WI38 (cell line): ENCODE results near the gene C2CD4A.

Experiments used
- H3K4me3 ChIP-seq: 2 replicates; pipeline ENCODE4 v1.5.1; 2011; ENCODE audit warnings: low read depth, mild to moderate bottlenecking, control low read depth, low read length
- TF ChIP-seq, protein P1 (sequence below): IDR thresholded peaks from 2 replicates; pipeline ENCODE4 v1.5.1; 2012; ENCODE audit warnings: low read depth, mild to moderate bottlenecking, control low read depth, low read length

Gene C2CD4A

DNA sequence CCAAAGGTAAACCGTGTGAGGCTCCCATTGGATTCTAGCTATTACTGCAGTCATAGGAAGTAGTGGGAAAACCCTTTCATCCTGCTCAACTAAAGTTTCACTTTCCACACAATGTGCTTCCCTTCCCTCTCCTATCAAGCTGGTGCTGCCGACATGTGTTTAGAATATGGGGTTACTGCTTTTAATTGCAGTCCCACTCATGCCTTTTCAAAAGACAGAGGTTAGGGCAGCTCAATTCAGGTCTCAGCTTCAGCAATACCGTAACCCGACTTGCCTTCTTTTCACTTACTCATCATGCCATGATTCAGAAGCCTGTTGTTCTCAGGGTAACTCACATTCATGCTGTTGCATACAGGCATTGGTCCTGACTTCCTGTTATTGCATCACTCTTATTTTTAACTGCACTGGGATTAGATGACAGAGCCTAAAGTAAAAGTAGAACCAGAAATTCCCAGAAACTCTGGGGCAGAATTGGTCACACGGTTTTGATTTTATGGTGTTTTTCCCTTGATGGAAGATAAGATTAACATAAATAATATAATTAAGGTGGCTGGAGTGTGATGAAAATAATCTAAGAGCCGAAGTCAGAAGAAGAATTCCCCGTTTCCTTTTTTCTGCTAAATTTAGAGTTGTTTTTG, 52.6 kb downstream of the C2CD4A start:
- TF ChIP-seq, protein P1, sequence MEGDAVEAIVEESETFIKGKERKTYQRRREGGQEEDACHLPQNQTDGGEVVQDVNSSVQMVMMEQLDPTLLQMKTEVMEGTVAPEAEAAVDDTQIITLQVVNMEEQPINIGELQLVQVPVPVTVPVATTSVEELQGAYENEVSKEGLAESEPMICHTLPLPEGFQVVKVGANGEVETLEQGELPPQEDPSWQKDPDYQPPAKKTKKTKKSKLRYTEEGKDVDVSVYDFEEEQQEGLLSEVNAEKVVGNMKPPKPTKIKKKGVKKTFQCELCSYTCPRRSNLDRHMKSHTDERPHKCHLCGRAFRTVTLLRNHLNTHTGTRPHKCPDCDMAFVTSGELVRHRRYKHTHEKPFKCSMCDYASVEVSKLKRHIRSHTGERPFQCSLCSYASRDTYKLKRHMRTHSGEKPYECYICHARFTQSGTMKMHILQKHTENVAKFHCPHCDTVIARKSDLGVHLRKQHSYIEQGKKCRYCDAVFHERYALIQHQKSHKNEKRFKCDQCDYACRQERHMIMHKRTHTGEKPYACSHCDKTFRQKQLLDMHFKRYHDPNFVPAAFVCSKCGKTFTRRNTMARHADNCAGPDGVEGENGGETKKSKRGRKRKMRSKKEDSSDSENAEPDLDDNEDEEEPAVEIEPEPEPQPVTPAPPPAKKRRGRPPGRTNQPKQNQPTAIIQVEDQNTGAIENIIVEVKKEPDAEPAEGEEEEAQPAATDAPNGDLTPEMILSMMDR = no peak
- H3K4me3 ChIP-seq = peak overlapping the region; percentile 38

DNA sequence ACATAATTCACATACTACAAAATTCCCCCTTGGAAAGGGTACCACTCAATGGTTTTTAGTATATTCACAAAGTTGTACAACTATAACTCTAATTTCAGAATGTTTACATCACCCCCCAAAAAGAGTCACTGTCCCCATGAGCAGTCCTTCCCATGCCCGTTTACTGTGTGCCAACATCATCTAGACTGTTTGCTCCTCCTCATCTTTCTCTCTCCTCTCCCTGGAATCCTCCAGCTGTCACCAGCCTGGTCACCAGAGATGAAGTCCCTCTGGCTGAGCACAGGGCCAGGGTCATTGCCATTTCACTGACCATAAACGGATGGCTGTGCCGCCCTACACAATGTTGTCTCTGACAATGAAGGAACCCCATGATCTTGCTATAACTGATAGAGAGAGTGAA, 53.1 kb downstream of the C2CD4A start:
- TF ChIP-seq, protein P1 = no peak

More for the DNA sequence above, 53.1 kb downstream of the C2CD4A start:
- no peak overlapping the region for H3K4me3 ChIP-seq
